Prostate gland (tissue), 2 donors: ENCODE measurements around the gene TMUB1. TPM values are rescaled to one million over a fixed set of nuclear protein-coding genes. Genes with fewer than 3 reads are reported as not detected.

Source experiments
- DNase-seq: peaks from one replicate; pipeline ENCODE4 v3.0.0-alpha.2; 2019; ENCODE audit warnings: low spot score
- H3K27ac ChIP-seq, 2 donors: fragments of 200-600 bp; sonication (generic); 2 replicates each; pipeline ENCODE4 v1.5.1; 2017 to 2019
- H3K27me3 ChIP-seq: fragments of 200-600 bp; sonication (generic); replicated peaks from 2 replicates; pipeline ENCODE4 v1.5.1; 2019; ENCODE audit not compliant: insufficient read depth
- H3K36me3 ChIP-seq, 2 donors: fragments of 200-600 bp; sonication (generic); 1 replicate in 1 of 2; 2 replicates in 1 of 2; pipeline versions ENCODE4 v1.5.1 to v1.8.1; 2017 to 2019
- H3K4me1 ChIP-seq: fragments of 200-600 bp; sonication (generic); replicated peaks from 2 replicates; pipeline ENCODE4 v1.5.1; 2019
- H3K4me3 ChIP-seq, 2 donors: fragments of 200-600 bp; sonication (generic); 2 replicates each; pipeline ENCODE4 v1.5.1; 2017 to 2019
- H3K9me3 ChIP-seq: fragments of 200-600 bp; sonication (generic); 2 replicates; pipeline ENCODE4 v1.5.1; 2017
- CTCF ChIP-seq, 4 experiments: fragments of 200-600 bp in 2 of 4; fragments of 450-650 bp in 2 of 4; sonication (generic) in 2 of 4; IDR thresholded peaks; 1 replicate in 3 of 4; 2 replicates in 1 of 4; pipeline ENCODE4 v1.5.1; 2016 to 2019; ENCODE audit warnings: antibody characterized with exemption in 4 of 4, mild to moderate bottlenecking in 2 of 4, moderate library complexity in 2 of 4
- POLR2A ChIP-seq: fragments of 450-650 bp; IDR thresholded peaks from one replicate; pipeline ENCODE4 v1.6.1; 2016; ENCODE audit warnings: antibody characterized with exemption, mild to moderate bottlenecking
- POLR2AphosphoS5 ChIP-seq: sonication (generic); formaldehyde crosslinking; IDR thresholded peaks from one replicate; pipeline ENCODE4 v1.6.1; 2017; ENCODE audit warnings: antibody characterized with exemption
- WGBS: methylation state at CpG from one replicate; pipeline ENCODE4 v1.1.5; 2018; 5-methylcytosine and 5-hydroxymethylcytosine counted together
- intact Hi-C: fragments of 100-400 bp; cut with DNase I; formaldehyde crosslinking; loops from one replicate; pipeline ENCODE4 v1.14.2; 2022
- total RNA-seq, 2 donors: library from RNA; depleted of rRNA; stranded (reverse); fragments of >200 nt; gene quantifications; one replicate each; pipeline ENCODE4 v1.1.0, GENCODE V29; 2016

Gene TMUB1
- total RNA-seq, 2 donors from 2014 or later = 79.8 to 99.4 TPM

- no peak for DNase-seq
- Histone ChIP-seq H3K27me3 (no peaks in the 10 kb centered on the region), H3K4me3 (peak overlapping the region in 1 of 2 donors; percentile 59), H3K9me3 (no peaks in the 10 kb centered on the region), H3K4me1 (peaks cover 29% of the 10 kb centered on the region), H3K27ac (no peak overlapping the region), H3K36me3 (peaks cover 9 to 13% of the 10 kb centered on the region in 2 donors)
- WGBS = 53% methylated on average over 33 of the region's 33 CpGs
- intact Hi-C loops = loop anchor here (5.0 kb wide), 1 partner anchor 51 kb away; no protein-coding TSS in a partner anchor
- TF ChIP-seq POLR2AphosphoS5 (no peak), POLR2A (no peak), CTCF (IDR thresholded peaks at IDR 0.05) (no peak)
These were observed 21.8 kb downstream of the TMUB1 start for GRCh38 chr7:151061213-151062110.

DNA sequence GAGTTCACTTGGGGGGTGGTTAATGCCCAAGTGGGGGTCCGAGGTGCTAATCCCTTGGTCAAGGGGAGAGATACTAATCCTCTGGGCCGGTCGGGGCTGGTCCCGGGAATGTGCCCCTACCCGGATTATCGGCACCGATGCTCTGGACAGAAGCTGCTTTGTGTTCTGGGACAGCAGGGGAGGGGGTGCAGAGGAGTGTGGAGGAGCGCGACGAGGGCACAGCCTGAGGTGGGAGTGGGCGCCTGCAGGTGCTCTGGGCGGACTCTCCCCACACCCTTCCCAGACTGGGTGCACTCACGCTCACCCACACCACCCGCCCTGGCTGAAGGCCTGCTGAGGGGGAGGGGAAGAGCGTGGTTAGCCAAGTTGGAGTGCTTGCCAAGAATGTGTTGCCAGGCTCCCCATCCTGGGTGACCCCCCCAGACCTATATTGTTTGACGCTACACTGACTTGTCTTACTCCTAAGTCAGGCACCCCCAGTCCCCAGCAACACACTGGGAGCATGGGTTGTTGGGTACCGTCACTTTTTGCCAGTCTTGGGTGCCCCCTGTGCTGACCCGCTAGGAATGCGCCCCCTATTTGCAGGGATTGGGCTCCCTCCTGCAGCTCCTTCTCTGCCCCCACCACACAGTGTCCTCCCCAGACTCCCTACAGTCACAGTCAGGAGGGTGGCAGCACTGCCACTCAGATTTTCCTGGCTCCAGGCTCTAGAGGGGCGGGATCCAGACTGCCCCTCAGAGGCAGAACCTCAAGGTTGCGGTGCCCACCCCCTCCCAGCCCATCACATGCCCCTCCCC, 22.7 kb downstream of the TMUB1 start:
- WGBS = 9% methylated on average over 21 of the region's 21 CpGs
- intact Hi-C loops = loop anchor here (5.0 kb wide), 1 partner anchor 52 kb away; no protein-coding TSS in a partner anchor
- DNase-seq = no peak
- H3K27ac ChIP-seq = peak overlapping the region; percentile 93 to 97
- H3K4me1 ChIP-seq = peaks cover 29% of the 10 kb centered on the region
- TF ChIP-seq CTCF (IDR thresholded peaks at IDR 0.05) = no peak
- TF ChIP-seq POLR2AphosphoS5 = peak; percentile 14
- TF ChIP-seq POLR2A = no peak
- peak overlapping the region; percentile 59 to 62 for H3K4me3 ChIP-seq
- H3K36me3 ChIP-seq = peaks cover 9 to 13% of the 10 kb centered on the region in 2 donors
- no peaks in the 10 kb centered on the region for H3K27me3 ChIP-seq
- no peaks in the 10 kb centered on the region for H3K9me3 ChIP-seq

DNA sequence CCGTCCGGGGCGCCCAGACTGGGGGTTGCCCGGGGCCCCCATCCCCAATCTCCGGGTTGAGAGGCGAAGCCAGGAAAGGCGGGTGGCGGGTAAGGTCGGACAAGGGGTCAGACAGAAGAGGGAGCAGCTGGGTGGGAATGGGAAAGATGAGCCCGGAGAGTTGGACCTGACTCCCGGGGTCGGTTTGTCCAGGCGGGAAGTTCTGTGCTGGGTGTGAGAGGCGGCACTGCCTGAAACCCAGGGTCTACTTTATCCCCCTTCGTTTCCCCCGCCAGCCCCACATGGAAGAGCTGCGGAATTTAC, 23.2 kb downstream of the TMUB1 start:
- H3K4me1 ChIP-seq = peaks cover 29% of the 10 kb centered on the region

More for the DNA sequence above, 23.2 kb downstream of the TMUB1 start:
- intact Hi-C loops = loop anchor here (5.0 kb wide), 1 partner anchor 52 kb away; no protein-coding TSS in a partner anchor
- Histone ChIP-seq H3K27me3 (no peaks in the 10 kb centered on the region), H3K27ac (peak overlapping the region; percentile 93 to 97), H3K4me3 (peak overlapping the region; percentile 59 to 62), H3K9me3 (no peaks in the 10 kb centered on the region), H3K36me3 (peaks cover 8 to 9% of the 10 kb centered on the region in 2 donors)
- no peak for DNase-seq
- WGBS = under 1% methylated on average over 17 of the region's 17 CpGs
- TF ChIP-seq POLR2AphosphoS5 (no peak), POLR2A (no peak), CTCF (IDR thresholded peaks at IDR 0.05) (peak in 1 of 4 experiments; percentile 6)
